ENCODE results near the gene OXER1. TPM values are rescaled to one million over a fixed set of nuclear protein-coding genes. Genes with fewer than 3 reads are reported as not detected.
"Not testable (repeated sequence)": the region's sequence is repeated elsewhere in the genome, so short reads cannot be mapped to it uniquely, and the experiment has no call there.

Gene OXER1
- polyA plus RNA-seq, 1 donor (not counting 4 experiments of a cell fraction or from before 2014, with no cell fraction given): not detected

DNA sequence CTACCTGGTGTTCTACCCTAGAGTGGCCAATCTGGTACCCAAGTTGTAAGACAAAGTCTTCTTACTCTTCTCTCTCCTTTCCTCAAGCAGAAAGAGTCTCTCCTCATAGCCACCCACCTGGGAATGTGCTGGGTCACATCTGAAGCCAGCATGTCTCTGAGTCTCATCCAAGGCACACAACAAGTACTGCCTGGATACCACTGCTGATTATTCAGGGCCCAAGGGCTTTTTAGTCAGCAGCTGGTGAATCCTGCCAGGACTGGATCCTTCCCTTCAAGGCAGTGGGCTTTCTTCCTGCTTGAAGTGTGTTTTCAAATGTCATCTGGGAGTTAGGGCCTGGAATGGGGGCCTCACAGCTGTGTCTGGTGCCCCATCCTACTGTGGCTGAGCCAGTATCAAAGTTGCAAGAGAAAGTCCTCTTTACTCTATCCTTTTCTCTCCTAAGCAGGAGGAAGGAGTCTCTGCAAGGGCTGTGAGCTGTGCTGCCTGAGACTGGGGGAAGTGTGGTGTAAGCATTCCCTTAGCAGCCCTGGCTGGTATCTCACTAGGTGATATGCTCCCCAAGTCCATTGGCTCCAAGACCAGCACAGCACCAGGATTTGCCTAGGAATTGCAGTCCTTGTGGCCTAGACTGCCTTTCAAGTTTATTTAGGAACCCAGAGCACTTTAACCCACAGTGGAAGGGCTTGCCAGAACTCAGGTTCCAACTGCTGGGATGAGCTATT is 27.2 kb downstream of the OXER1 start:
- no peak overlapping the region for H3K9ac ChIP-seq (ENCODE audit: control insufficient read depth, extremely low read depth, insufficient read depth, low read length)
- H3K27ac ChIP-seq (ENCODE audit: control insufficient read depth, insufficient read depth, low read length): no peak overlapping the region
- H3K9me1 ChIP-seq (ENCODE audit: control insufficient read depth, extremely low read depth, insufficient read depth, low read length): no peaks in the 10 kb centered on the region
- H3K27me3 ChIP-seq (ENCODE audit: control insufficient read depth, extremely low read depth, insufficient read depth, low read length): no peaks in the 10 kb centered on the region
- no peaks in the 10 kb centered on the region for H3K36me3 ChIP-seq (ENCODE audit: control insufficient read depth in 2 of 2, extremely low read depth in 1 of 2, insufficient read depth in 2 of 2, low read length in 2 of 2)
- H4K20me1 ChIP-seq (ENCODE audit: control insufficient read depth, extremely low read depth, insufficient read depth, low read length): no peaks in the 10 kb centered on the region
- peaks cover 9% of the 10 kb centered on the region for H3K4me1 ChIP-seq (ENCODE audit: control insufficient read depth, extremely low read depth, insufficient read depth, low read length)
- H2AFZ ChIP-seq (ENCODE audit: control insufficient read depth, low read length): no peak overlapping the region
- H3K4me2 ChIP-seq (ENCODE audit: control insufficient read depth, extremely low read depth, insufficient read depth, low read depth, low read length): no peak overlapping the region
- H3K79me2 ChIP-seq (ENCODE audit: control insufficient read depth, insufficient read depth, low read length): no peaks in the 10 kb centered on the region
- H3K9me3 ChIP-seq (ENCODE audit: control insufficient read depth, low read depth, low read length): no peaks in the 10 kb centered on the region
- DNase-seq (ENCODE audit: low read depth, low spot score) (no peak), FAIRE-seq (no peak)
- dilution Hi-C loops (cut with MboI; ENCODE audit: extremely low pct_ligation_motif_present, low sequenced_read_pairs): no loop called here
- TF ChIP-seq EZH2 (IDR thresholded peaks at IDR 0.05; ENCODE audit: low read length): no peak
- TF ChIP-seq, protein P1, sequence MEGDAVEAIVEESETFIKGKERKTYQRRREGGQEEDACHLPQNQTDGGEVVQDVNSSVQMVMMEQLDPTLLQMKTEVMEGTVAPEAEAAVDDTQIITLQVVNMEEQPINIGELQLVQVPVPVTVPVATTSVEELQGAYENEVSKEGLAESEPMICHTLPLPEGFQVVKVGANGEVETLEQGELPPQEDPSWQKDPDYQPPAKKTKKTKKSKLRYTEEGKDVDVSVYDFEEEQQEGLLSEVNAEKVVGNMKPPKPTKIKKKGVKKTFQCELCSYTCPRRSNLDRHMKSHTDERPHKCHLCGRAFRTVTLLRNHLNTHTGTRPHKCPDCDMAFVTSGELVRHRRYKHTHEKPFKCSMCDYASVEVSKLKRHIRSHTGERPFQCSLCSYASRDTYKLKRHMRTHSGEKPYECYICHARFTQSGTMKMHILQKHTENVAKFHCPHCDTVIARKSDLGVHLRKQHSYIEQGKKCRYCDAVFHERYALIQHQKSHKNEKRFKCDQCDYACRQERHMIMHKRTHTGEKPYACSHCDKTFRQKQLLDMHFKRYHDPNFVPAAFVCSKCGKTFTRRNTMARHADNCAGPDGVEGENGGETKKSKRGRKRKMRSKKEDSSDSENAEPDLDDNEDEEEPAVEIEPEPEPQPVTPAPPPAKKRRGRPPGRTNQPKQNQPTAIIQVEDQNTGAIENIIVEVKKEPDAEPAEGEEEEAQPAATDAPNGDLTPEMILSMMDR (optimal IDR thresholded peaks at IDR 0.05 in 1 of 3, IDR thresholded peaks at IDR 0.05 in 1 of 3, conservative IDR thresholded peaks at IDR 0.05 in 1 of 3; ENCODE audit: extremely low read depth in 1 of 3, insufficient read depth in 2 of 3, low read length in 3 of 3): no peak
- no peak overlapping the region for H3K4me3 ChIP-seq (ENCODE audit: control insufficient read depth in 2 of 3, extremely low read depth in 1 of 3, insufficient read depth in 2 of 3, low read depth in 1 of 3, low read length in 3 of 3)

DNA sequence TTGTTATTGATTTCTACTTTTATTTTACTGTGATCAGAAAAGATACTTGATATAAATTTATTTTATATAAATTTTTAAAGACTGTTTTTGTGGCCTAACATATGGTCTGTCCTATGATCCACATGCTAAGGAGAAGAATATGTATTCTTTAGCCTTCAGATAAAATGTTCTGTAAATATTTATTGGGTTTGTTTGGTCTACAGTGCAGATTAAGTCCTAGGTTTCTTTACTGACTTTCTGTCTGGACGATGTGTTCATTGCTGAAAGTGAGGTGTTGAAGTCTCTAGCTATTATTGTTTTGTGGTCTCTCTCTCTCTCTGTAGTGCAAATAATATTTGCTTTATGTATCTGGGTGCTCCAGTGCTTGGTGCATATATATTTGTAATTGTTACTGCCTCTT is 30.1 kb downstream of the OXER1 start:
- Histone ChIP-seq H3K9ac (ENCODE audit: control insufficient read depth, extremely low read depth, insufficient read depth, low read length) (no peak overlapping the region), H3K9me3 (ENCODE audit: control insufficient read depth, low read depth, low read length) (no peaks in the 10 kb centered on the region), H3K27ac (ENCODE audit: control insufficient read depth, insufficient read depth, low read length) (no peak overlapping the region), H4K20me1 (ENCODE audit: control insufficient read depth, extremely low read depth, insufficient read depth, low read length) (no peaks in the 10 kb centered on the region), H3K9me1 (ENCODE audit: control insufficient read depth, extremely low read depth, insufficient read depth, low read length) (no peaks in the 10 kb centered on the region), H3K36me3 (ENCODE audit: control insufficient read depth in 2 of 2, extremely low read depth in 1 of 2, insufficient read depth in 2 of 2, low read length in 2 of 2) (no peaks in the 10 kb centered on the region), H3K4me3 (ENCODE audit: control insufficient read depth in 2 of 3, extremely low read depth in 1 of 3, insufficient read depth in 2 of 3, low read depth in 1 of 3, low read length in 3 of 3) (no peak overlapping the region), H3K4me2 (ENCODE audit: control insufficient read depth, extremely low read depth, insufficient read depth, low read depth, low read length) (no peak overlapping the region), H2AFZ (ENCODE audit: control insufficient read depth, low read length) (no peak overlapping the region), H3K79me2 (ENCODE audit: control insufficient read depth, insufficient read depth, low read length) (no peaks in the 10 kb centered on the region), H3K27me3 (ENCODE audit: control insufficient read depth, extremely low read depth, insufficient read depth, low read length) (no peaks in the 10 kb centered on the region), H3K4me1 (ENCODE audit: control insufficient read depth, extremely low read depth, insufficient read depth, low read length) (peaks cover 9% of the 10 kb centered on the region)
- FAIRE-seq (no peak), DNase-seq (ENCODE audit: low read depth, low spot score) (no peak)
- dilution Hi-C loops (cut with MboI; ENCODE audit: extremely low pct_ligation_motif_present, low sequenced_read_pairs): no loop called here
- TF ChIP-seq EZH2 (IDR thresholded peaks at IDR 0.05; ENCODE audit: low read length): no peak
- TF ChIP-seq, protein P1 (optimal IDR thresholded peaks at IDR 0.05 in 1 of 3, IDR thresholded peaks at IDR 0.05 in 1 of 3, conservative IDR thresholded peaks at IDR 0.05 in 1 of 3; ENCODE audit: extremely low read depth in 1 of 3, insufficient read depth in 2 of 3, low read length in 3 of 3): no peak

DNA sequence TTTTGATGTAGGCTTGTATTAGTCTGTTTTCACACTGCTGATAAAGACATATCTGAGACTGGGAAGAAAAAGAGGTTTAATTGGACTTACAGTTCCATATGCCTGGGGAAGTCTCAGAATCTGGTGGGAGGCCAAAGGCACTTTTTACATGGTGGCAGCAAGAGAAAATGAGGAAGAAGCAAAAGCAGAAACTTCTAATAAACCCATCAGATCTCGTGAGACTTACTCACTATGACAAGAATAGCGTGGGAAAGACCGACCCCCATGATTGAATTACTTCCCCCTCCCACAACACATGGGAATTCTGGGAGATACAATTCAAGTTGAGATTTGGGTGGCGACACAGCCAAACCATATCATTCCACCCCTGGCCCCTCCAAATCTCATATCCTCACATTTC is 32.6 kb downstream of the OXER1 start:
- not testable (repeated sequence) for H3K4me1 ChIP-seq (ENCODE audit: control insufficient read depth, extremely low read depth, insufficient read depth, low read length); H3K9me1 ChIP-seq (ENCODE audit: control insufficient read depth, extremely low read depth, insufficient read depth, low read length)

More for the DNA sequence above, 32.6 kb downstream of the OXER1 start:
- H3K36me3 ChIP-seq (ENCODE audit: control insufficient read depth in 2 of 2, extremely low read depth in 1 of 2, insufficient read depth in 2 of 2, low read length in 2 of 2); H3K4me2 ChIP-seq (ENCODE audit: control insufficient read depth, extremely low read depth, insufficient read depth, low read depth, low read length); H4K20me1 ChIP-seq (ENCODE audit: control insufficient read depth, extremely low read depth, insufficient read depth, low read length); H3K27ac ChIP-seq (ENCODE audit: control insufficient read depth, insufficient read depth, low read length); H3K9me3 ChIP-seq (ENCODE audit: control insufficient read depth, low read depth, low read length); H3K27me3 ChIP-seq (ENCODE audit: control insufficient read depth, extremely low read depth, insufficient read depth, low read length); H2AFZ ChIP-seq (ENCODE audit: control insufficient read depth, low read length); H3K4me3 ChIP-seq (ENCODE audit: control insufficient read depth in 2 of 3, extremely low read depth in 1 of 3, insufficient read depth in 2 of 3, low read depth in 1 of 3, low read length in 3 of 3); H3K9ac ChIP-seq (ENCODE audit: control insufficient read depth, extremely low read depth, insufficient read depth, low read length); H3K79me2 ChIP-seq (ENCODE audit: control insufficient read depth, insufficient read depth, low read length); FAIRE-seq; dilution Hi-C loops (cut with MboI; ENCODE audit: extremely low pct_ligation_motif_present, low sequenced_read_pairs); DNase-seq (ENCODE audit: low read depth, low spot score): not testable (repeated sequence)
